Omental fat pad (tissue), 4 donors: ENCODE measurements around the gene ZNF503. TPM values are rescaled to one million over a fixed set of nuclear protein-coding genes. Genes with fewer than 3 reads are reported as not detected.

ENCODE experiments used
- ATAC-seq: fragments of 150-250 bp; one replicate; pipeline ENCODE4 v1.9.1; 2016; ENCODE audit warnings: mild to moderate bottlenecking, moderate library complexity; ENCODE audit not compliant: low FRiP score
- DNase-seq: peaks from one replicate; pipeline ENCODE4 v3.0.0-alpha.2; 2019; ENCODE audit warnings: low spot score
- total RNA-seq, 4 donors: library from RNA; depleted of rRNA; stranded (reverse); fragments of >200 nt; gene quantifications; one replicate each; pipeline ENCODE4 v1.1.0, GENCODE V29; 2016
- TF ChIP-seq, protein P1 (sequence below), 3 donors: fragments of 450-650 bp; IDR thresholded peaks; one replicate each; pipeline ENCODE4 v1.5.1; 2016 to 2017; ENCODE audit warnings: antibody characterized with exemption in 3 of 3, mild to moderate bottlenecking in 3 of 3, moderate library complexity in 2 of 3

ZNF503 gene
- total RNA-seq, 4 donors from 2014 or later = 8.0 to 19.8 (median 11.2) TPM

DNA sequence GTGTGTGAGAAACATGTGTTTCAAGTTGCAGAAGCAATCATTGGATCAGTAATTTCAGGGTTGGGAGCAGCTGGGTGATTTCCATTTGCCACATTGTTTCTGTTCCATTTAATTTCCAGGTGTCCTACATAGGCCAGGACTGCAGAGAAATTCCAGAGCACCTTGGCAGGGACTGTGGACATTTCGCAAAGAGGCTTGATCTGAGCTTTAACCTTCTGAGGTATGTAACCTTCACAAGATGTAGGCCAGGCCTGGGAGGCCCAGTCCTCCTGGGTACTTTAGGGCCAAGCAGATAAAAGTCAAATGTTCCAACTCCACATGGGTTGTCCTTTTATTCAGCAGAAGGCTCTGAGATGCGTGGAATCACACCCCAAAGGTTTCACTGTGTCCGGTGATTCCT lies 36.7 kb upstream of the ZNF503 start:
- DNase-seq = no peak
- TF ChIP-seq, protein P1, sequence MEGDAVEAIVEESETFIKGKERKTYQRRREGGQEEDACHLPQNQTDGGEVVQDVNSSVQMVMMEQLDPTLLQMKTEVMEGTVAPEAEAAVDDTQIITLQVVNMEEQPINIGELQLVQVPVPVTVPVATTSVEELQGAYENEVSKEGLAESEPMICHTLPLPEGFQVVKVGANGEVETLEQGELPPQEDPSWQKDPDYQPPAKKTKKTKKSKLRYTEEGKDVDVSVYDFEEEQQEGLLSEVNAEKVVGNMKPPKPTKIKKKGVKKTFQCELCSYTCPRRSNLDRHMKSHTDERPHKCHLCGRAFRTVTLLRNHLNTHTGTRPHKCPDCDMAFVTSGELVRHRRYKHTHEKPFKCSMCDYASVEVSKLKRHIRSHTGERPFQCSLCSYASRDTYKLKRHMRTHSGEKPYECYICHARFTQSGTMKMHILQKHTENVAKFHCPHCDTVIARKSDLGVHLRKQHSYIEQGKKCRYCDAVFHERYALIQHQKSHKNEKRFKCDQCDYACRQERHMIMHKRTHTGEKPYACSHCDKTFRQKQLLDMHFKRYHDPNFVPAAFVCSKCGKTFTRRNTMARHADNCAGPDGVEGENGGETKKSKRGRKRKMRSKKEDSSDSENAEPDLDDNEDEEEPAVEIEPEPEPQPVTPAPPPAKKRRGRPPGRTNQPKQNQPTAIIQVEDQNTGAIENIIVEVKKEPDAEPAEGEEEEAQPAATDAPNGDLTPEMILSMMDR (IDR thresholded peaks at IDR 0.05) = no peak
- no peak for ATAC-seq

DNA sequence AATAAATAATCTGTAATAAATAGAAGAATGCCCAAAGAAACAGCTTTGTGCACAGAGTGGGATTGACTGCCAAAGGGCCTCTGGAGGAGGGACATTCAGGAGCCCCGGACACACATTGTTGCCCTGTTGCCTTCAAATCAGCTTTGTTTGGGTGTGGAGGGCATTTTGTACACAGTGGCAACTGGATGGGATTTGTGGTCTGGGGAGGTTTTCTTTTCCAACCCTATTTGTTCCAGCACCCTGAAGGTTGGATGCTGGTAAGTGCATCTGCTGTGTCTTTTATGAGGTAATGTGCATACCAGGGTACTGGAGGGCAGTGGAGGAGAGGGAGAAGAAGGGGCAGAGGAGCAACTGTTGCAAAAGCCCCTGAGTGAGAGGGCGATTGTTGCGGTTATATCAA lies 36.1 kb upstream of the ZNF503 start:
- no peak for DNase-seq
- no peak for ATAC-seq
- TF ChIP-seq, protein P1 (IDR thresholded peaks at IDR 0.05) = no peak

DNA sequence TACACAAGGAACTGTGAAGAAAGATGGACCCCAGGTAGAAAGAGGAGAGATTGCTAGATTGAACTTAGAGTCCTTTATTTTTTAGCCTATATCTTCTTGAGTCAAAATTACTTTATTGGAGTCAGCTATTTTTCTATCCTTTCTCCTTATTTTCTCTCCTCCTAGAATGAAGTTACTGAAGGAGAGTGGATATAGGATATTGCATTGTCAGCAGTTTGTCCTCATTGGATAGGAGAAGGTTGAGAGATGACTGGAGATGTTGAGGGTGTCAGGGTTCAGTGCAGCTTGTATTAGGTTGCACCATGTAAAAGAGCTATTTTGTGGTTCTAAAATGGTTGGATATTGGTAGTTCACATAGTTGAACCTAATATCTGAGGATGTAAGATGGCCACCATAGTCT lies 35.3 kb upstream of the ZNF503 start:
- TF ChIP-seq, protein P1 (IDR thresholded peaks at IDR 0.05) = no peak
- no peak for ATAC-seq
- no peak for DNase-seq

- TF ChIP-seq, protein P1 (IDR thresholded peaks at IDR 0.05) = no peak
- DNase-seq = no peak
- ATAC-seq = no peak
Observed at GRCh38 chr10:75435291-75435690, 33.7 kb upstream of the ZNF503 start.

DNA sequence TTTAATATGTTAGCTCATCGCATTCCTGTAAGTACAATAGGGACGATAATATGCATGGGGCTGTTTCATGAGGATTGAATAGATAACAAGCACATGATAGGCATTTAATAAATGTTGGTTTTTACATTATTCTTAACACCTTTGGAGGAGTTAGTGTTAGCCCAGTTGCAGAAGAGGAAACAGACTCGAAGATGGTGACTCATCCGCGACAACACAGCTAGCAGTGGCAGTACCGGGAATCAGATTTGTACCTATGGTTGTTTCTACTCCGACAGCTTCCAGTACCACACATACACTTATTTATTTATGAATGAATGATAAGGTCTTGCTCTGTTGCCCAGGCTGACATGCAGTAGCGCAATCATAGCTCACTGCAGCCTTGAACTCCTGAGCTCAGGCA lies 32.7 kb upstream of the ZNF503 start:
- DNase-seq (no peak), ATAC-seq (no peak)
- TF ChIP-seq, protein P1 (IDR thresholded peaks at IDR 0.05) = no peak

- no peak for DNase-seq
- TF ChIP-seq, protein P1 (IDR thresholded peaks at IDR 0.05) = no peak
- no peak for ATAC-seq
Observed at GRCh38 chr10:75433216-75433615, 31.7 kb upstream of the ZNF503 start.

DNA sequence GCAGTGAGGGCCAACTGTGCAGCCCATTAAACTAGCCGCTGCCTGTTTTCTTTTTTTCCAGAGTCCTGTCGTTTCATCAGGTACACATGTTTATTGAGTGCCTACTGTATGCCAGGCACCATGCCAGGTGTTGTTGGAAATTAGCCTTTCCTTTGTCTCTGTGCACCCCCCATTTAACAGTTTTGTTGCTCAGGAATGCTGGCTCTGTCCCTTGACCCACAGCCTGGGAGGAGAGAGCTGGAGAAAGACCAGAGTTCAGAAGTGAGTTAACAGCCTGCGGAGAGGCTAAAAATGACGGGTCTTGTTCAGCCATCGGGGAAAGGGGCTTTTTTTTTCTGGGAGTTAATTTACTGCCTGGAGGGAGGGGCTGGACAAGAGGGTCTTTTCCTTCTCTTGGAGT lies 31.2 kb upstream of the ZNF503 start:
- no peak for DNase-seq
- TF ChIP-seq, protein P1 (IDR thresholded peaks at IDR 0.05) = no peak
- no peak for ATAC-seq
